ENCODE data around the gene CHD2. TPM values are rescaled to one million over a fixed set of nuclear protein-coding genes. Genes with fewer than 3 reads are reported as not detected.

CHD2 gene
- total RNA-seq, 2 donors from 2014 or later, result 63.9 to 70.0 TPM

- H3K9me3 ChIP-seq, result no peaks in the 10 kb centered on the region
- ATAC-seq, result no peak
- WGBS, 2 donors, result 80 to 98% methylated on average over 6 of the region's 6 CpGs
- no peak overlapping the region for H3K27ac ChIP-seq
- no peak for DNase-seq
- no peaks in the 10 kb centered on the region for H3K4me1 ChIP-seq
- peaks cover 16 to 64% of the 10 kb centered on the region in 2 donors for H3K36me3 ChIP-seq (replicated peaks in 1 of 2; ENCODE audit: insufficient read depth in 1 of 2, low read depth in 2 of 2)
- H3K4me3 ChIP-seq, result no peak overlapping the region
- no peaks in the 10 kb centered on the region for H3K27me3 ChIP-seq
- intact Hi-C loops (cut with DNase I), result no loop called here
- no peak for TF ChIP-seq POLR2A (IDR thresholded peaks at IDR 0.05)
- TF ChIP-seq CTCF (IDR thresholded peaks at IDR 0.05), result no peak
These were observed 101.0 kb downstream of the CHD2 start for GRCh38 chr15:93001156-93001555.

- no peaks in the 10 kb centered on the region for H3K4me1 ChIP-seq
- no peak for ATAC-seq
- H3K4me3 ChIP-seq, result no peak overlapping the region
- DNase-seq, result no peak
- no peaks in the 10 kb centered on the region for H3K9me3 ChIP-seq
- peaks cover 16 to 64% of the 10 kb centered on the region in 2 donors for H3K36me3 ChIP-seq (replicated peaks in 1 of 2; ENCODE audit: insufficient read depth in 1 of 2, low read depth in 2 of 2)
- WGBS, 2 donors, result 95 to 97% methylated on average over 2 of the region's 2 CpGs
- H3K27ac ChIP-seq, result no peak overlapping the region
- H3K27me3 ChIP-seq, result no peaks in the 10 kb centered on the region
- intact Hi-C loops (cut with DNase I), result no loop called here
- TF ChIP-seq CTCF (IDR thresholded peaks at IDR 0.05) (no peak), POLR2A (IDR thresholded peaks at IDR 0.05) (no peak)
These were observed 101.8 kb downstream of the CHD2 start for GRCh38 chr15:93001881-93002280.

GRCh38 chr15:93005133-93005532, 105.0 kb downstream of the CHD2 start:
- no peaks in the 10 kb centered on the region for H3K9me3 ChIP-seq
- H3K27me3 ChIP-seq, result no peaks in the 10 kb centered on the region
- DNase-seq (no peak), ATAC-seq (no peak)
- no peak overlapping the region for H3K27ac ChIP-seq
- intact Hi-C loops (cut with DNase I), result no loop called here
- H3K4me3 ChIP-seq, result no peak overlapping the region
- WGBS, 2 donors, result 69 to 77% methylated on average over 4 of the region's 4 CpGs
- no peaks in the 10 kb centered on the region for H3K4me1 ChIP-seq
- H3K36me3 ChIP-seq (replicated peaks in 1 of 2; ENCODE audit: insufficient read depth in 1 of 2, low read depth in 2 of 2), result peaks cover 7 to 60% of the 10 kb centered on the region in 2 donors
- no peak for TF ChIP-seq POLR2A (IDR thresholded peaks at IDR 0.05)
- no peak for TF ChIP-seq CTCF (IDR thresholded peaks at IDR 0.05)

GRCh38 chr15:93007994-93008393, 107.9 kb downstream of the CHD2 start:
- Histone ChIP-seq H3K36me3 (replicated peaks in 1 of 2; ENCODE audit: insufficient read depth in 1 of 2, low read depth in 2 of 2) (peaks cover 0 to 56% of the 10 kb centered on the region in 2 donors), H3K27ac (no peak overlapping the region), H3K4me1 (no peaks in the 10 kb centered on the region), H3K9me3 (no peaks in the 10 kb centered on the region), H3K4me3 (no peak overlapping the region), H3K27me3 (no peaks in the 10 kb centered on the region)
- no peak for DNase-seq
- intact Hi-C loops (cut with DNase I), result no loop called here
- 96 to 98% methylated on average over 3 of the region's 3 CpGs for WGBS, 2 donors
- no peak for ATAC-seq
- TF ChIP-seq POLR2A (IDR thresholded peaks at IDR 0.05), result no peak
- TF ChIP-seq CTCF (IDR thresholded peaks at IDR 0.05), result no peak

GRCh38 chr15:93012786-93013185, 112.7 kb downstream of the CHD2 start:
- TF ChIP-seq POLR2A (IDR thresholded peaks at IDR 0.05) (no peak), CTCF (IDR thresholded peaks at IDR 0.05) (no peak)
- H3K27me3 ChIP-seq, result no peaks in the 10 kb centered on the region
- no peaks in the 10 kb centered on the region for H3K9me3 ChIP-seq
- DNase-seq, result no peak
- intact Hi-C loops (cut with DNase I), result no loop called here
- ATAC-seq, result no peak
- H3K4me3 ChIP-seq, result no peak overlapping the region
- H3K36me3 ChIP-seq (replicated peaks in 1 of 2; ENCODE audit: insufficient read depth in 1 of 2, low read depth in 2 of 2), result peaks cover 15 to 69% of the 10 kb centered on the region in 2 donors
- WGBS, 2 donors, result 100% methylated on average over 1 of the region's 1 CpG
- no peaks in the 10 kb centered on the region for H3K4me1 ChIP-seq
- no peak overlapping the region for H3K27ac ChIP-seq
